Ovary (tissue), 3 donors: ENCODE measurements around the gene CDC42EP4.

Experiments
- EP300 ChIP-seq: sonication (generic); formaldehyde crosslinking; IDR thresholded peaks from one replicate; pipeline ENCODE4 v1.6.1; 2017; ENCODE audit warnings: antibody characterized with exemption
- TF ChIP-seq, protein P1 (sequence below), 3 donors: fragments of 450-650 bp in 2 of 3; fragments of 200-600 bp in 1 of 3; IDR thresholded peaks; one replicate each; pipeline versions ENCODE4 v1.5.1 to v1.8.0; 2016 to 2022; ENCODE audit warnings: antibody characterized with exemption in 3 of 3, mild to moderate bottlenecking in 1 of 3
- donor health status: DM: no; HTN: no; CAD: no.

DNA sequence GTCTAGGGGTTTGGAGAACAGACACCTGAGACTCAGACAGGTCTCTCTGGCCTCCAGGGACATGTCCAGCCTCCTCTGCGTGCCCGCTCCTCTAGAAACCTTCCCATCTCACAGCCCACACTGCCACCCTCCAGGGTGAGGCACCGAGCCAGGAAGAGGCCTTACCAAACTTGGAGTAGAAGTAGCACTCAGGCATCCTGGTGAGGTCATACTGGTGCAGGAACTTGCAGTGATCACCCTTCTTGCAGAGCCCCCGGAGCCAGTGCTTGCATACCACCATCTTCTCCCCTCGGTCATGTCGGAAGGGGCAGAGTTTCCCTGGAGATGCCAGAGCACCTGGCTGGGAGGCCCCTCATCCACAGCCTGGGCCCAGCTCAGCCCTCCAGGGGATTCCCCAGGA lies 54.3 kb downstream of the CDC42EP4 start:
- TF ChIP-seq EP300 = no peak
- TF ChIP-seq, protein P1, sequence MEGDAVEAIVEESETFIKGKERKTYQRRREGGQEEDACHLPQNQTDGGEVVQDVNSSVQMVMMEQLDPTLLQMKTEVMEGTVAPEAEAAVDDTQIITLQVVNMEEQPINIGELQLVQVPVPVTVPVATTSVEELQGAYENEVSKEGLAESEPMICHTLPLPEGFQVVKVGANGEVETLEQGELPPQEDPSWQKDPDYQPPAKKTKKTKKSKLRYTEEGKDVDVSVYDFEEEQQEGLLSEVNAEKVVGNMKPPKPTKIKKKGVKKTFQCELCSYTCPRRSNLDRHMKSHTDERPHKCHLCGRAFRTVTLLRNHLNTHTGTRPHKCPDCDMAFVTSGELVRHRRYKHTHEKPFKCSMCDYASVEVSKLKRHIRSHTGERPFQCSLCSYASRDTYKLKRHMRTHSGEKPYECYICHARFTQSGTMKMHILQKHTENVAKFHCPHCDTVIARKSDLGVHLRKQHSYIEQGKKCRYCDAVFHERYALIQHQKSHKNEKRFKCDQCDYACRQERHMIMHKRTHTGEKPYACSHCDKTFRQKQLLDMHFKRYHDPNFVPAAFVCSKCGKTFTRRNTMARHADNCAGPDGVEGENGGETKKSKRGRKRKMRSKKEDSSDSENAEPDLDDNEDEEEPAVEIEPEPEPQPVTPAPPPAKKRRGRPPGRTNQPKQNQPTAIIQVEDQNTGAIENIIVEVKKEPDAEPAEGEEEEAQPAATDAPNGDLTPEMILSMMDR (IDR thresholded peaks at IDR 0.05) = no peak
